Neutrophil (primary cell): ENCODE measurements around the gene OLFM3.

Source experiments
- H3K27ac ChIP-seq: fragments of 200-600 bp; sonication (generic); 2 replicates; pipeline ENCODE4 v1.5.1; 2016; ENCODE audit warnings: mild to moderate bottlenecking, moderate library complexity
- H3K27me3 ChIP-seq: fragments of 200-600 bp; sonication (generic); 2 replicates; pipeline ENCODE4 v1.6.0; 2016; ENCODE audit warnings: mild to moderate bottlenecking
- H3K36me3 ChIP-seq: fragments of 200-600 bp; sonication (generic); 2 replicates; pipeline ENCODE4 v1.5.1; 2017
- H3K4me1 ChIP-seq, 2 experiments: fragments of 200-600 bp in 1 of 2; sonication (generic) in 1 of 2; 1 replicate in 1 of 2; 2 replicates in 1 of 2; pipeline versions ENCODE4 v1.5.1 to v1.6.1; 2013 to 2016; ENCODE audit warnings: low read depth in 1 of 2, low read length in 1 of 2, mild to moderate bottlenecking in 1 of 2, moderate library complexity in 1 of 2; ENCODE audit not compliant: control insufficient read depth in 1 of 2, insufficient read depth in 1 of 2
- H3K4me3 ChIP-seq, 2 experiments: fragments of 200-600 bp in 1 of 2; sonication (generic) in 1 of 2; 1 replicate in 1 of 2; 2 replicates in 1 of 2; pipeline ENCODE4 v1.5.1; 2013 to 2016; ENCODE audit warnings: low read depth in 1 of 2, low read length in 1 of 2, mild to moderate bottlenecking in 1 of 2, moderate library complexity in 1 of 2
- H3K9me3 ChIP-seq: fragments of 200-600 bp; sonication (generic); 2 replicates; pipeline ENCODE4 v1.5.1; 2016
- TF ChIP-seq, protein P1 (sequence below): fragments of 200-600 bp; sonication (generic); IDR thresholded peaks from 2 replicates; pipeline ENCODE4 v1.5.1; 2016; ENCODE audit warnings: antibody characterized with exemption

OLFM3 gene

DNA sequence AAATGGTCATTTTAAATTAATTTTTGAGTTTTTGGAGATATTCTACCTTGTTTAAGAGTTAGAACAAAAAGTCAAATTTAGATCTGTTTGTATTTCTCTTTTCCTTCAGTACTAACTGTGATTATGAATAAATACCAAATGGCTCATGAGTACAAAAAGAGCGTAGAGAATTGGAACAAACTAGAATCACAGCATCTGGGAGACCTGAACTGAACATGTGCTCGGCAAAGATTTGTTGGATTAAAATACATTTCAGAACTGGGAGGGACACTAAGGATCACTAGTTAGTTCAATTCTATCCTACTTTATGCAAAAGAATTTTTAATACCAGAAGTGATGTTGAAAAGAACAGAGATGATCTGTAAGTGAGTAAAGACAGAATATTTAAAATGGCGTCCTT is 19.5 kb downstream of the OLFM3 start:
- H3K4me3 ChIP-seq, result no peak overlapping the region

GRCh38 chr1:101976161-101976560 is 20.6 kb downstream of the OLFM3 start:
- TF ChIP-seq, protein P1, sequence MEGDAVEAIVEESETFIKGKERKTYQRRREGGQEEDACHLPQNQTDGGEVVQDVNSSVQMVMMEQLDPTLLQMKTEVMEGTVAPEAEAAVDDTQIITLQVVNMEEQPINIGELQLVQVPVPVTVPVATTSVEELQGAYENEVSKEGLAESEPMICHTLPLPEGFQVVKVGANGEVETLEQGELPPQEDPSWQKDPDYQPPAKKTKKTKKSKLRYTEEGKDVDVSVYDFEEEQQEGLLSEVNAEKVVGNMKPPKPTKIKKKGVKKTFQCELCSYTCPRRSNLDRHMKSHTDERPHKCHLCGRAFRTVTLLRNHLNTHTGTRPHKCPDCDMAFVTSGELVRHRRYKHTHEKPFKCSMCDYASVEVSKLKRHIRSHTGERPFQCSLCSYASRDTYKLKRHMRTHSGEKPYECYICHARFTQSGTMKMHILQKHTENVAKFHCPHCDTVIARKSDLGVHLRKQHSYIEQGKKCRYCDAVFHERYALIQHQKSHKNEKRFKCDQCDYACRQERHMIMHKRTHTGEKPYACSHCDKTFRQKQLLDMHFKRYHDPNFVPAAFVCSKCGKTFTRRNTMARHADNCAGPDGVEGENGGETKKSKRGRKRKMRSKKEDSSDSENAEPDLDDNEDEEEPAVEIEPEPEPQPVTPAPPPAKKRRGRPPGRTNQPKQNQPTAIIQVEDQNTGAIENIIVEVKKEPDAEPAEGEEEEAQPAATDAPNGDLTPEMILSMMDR, result no peak
- H3K9me3 ChIP-seq, result no peaks in the 10 kb centered on the region

More for the DNA sequence above, 19.5 kb downstream of the OLFM3 start:
- TF ChIP-seq, protein P1, result no peak
- H3K27me3 ChIP-seq, result no peaks in the 10 kb centered on the region
- no peaks in the 10 kb centered on the region for H3K9me3 ChIP-seq
- no peak overlapping the region for H3K27ac ChIP-seq
- H3K36me3 ChIP-seq, result no peaks in the 10 kb centered on the region
- no peaks in the 10 kb centered on the region for H3K4me1 ChIP-seq

GRCh38 chr1:101975371-101975770 is 21.4 kb downstream of the OLFM3 start:
- no peak overlapping the region for H3K4me3 ChIP-seq
- no peaks in the 10 kb centered on the region for H3K27me3 ChIP-seq
- H3K9me3 ChIP-seq, result no peaks in the 10 kb centered on the region
- H3K4me1 ChIP-seq, result no peaks in the 10 kb centered on the region
- TF ChIP-seq, protein P1, result no peak
- no peaks in the 10 kb centered on the region for H3K36me3 ChIP-seq
- no peak overlapping the region for H3K27ac ChIP-seq

More at GRCh38 chr1:101976161-101976560, 20.6 kb downstream of the OLFM3 start:
- H3K27ac ChIP-seq, result no peak overlapping the region
- H3K36me3 ChIP-seq, result no peaks in the 10 kb centered on the region
- H3K4me3 ChIP-seq, result no peak overlapping the region
- H3K27me3 ChIP-seq, result no peaks in the 10 kb centered on the region
- H3K4me1 ChIP-seq, result no peaks in the 10 kb centered on the region

DNA sequence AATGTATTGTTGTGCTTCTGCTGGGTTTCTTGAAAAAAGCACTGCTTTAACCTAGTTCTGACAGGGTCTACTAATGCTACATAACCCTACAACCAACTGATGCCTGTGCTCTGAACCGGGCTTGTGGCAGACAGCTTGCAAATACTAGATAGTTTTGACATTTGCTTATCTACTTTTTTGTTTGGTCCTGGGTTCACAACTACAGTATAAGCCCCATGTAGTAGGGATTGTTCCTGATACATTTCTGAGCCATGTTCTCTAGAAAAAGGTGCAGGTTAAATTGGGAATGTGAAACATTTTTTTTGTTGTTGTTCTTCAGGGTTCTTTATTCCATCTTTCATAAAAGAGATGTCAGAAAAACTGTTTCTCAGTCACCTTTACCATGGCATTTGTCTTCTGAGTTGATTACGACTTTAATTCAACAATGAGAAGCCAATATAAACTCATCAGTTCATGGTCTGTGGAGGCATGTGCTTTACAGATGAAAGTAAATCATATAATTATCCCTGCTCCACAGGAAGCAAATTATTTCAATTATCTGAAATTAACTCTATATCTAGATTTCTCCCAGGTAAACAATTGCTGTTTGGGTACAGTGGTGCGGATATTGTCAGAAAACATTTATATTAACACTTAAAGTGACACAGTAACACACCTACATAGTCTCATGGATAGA is 22.0 kb downstream of the OLFM3 start:
- H3K36me3 ChIP-seq, result no peaks in the 10 kb centered on the region
- no peaks in the 10 kb centered on the region for H3K9me3 ChIP-seq
- no peak overlapping the region for H3K4me3 ChIP-seq
- no peaks in the 10 kb centered on the region for H3K27me3 ChIP-seq
- H3K27ac ChIP-seq, result no peak overlapping the region
- no peaks in the 10 kb centered on the region for H3K4me1 ChIP-seq
- TF ChIP-seq, protein P1, result no peak

GRCh38 chr1:101971304-101971703 is 25.4 kb downstream of the OLFM3 start:
- Histone ChIP-seq H3K4me3 (no peak overlapping the region), H3K4me1 (no peaks in the 10 kb centered on the region), H3K36me3 (no peaks in the 10 kb centered on the region), H3K27me3 (no peaks in the 10 kb centered on the region), H3K27ac (no peak overlapping the region), H3K9me3 (no peaks in the 10 kb centered on the region)
- TF ChIP-seq, protein P1, result no peak
